HL-60 (cell line): ENCODE results near the gene HSD3B2.

Experiments
- DNase-seq, 2 experiments: peaks; one replicate each; pipeline ENCODE4 v3.0.0-alpha.2; 2010 to 2020; ENCODE audit warnings: low read depth in 1 of 2, low spot score in 1 of 2
- H3K27ac ChIP-seq: fragments of 250-450 bp; sonication (Bioruptor Pico); replicated peaks from 2 replicates; pipeline ENCODE4 v1.5.1; 2020; ENCODE audit warnings: mild to moderate bottlenecking, moderate library complexity
- H3K27me3 ChIP-seq: fragments of 250-450 bp; sonication (Bioruptor Pico); 2 replicates; pipeline ENCODE4 v1.5.1; 2021; ENCODE audit warnings: mild to moderate bottlenecking, moderate library complexity; ENCODE audit not compliant: insufficient read depth, poor library complexity, severe bottlenecking
- H3K4me3 ChIP-seq: replicated peaks from 2 replicates; pipeline ENCODE4 v1.5.1; 2011; ENCODE audit warnings: mild to moderate bottlenecking, control low read depth, low read length; ENCODE audit not compliant: insufficient read depth
- CTCF ChIP-seq: IDR thresholded peaks from one replicate; pipeline ENCODE4 v1.5.1; 2011; ENCODE audit warnings: low read length, control low read depth, inconsistent platforms; ENCODE audit not compliant: insufficient read depth
- GABPA ChIP-seq: IDR thresholded peaks from 2 replicates; pipeline ENCODE4 v1.6.1; 2012; ENCODE audit warnings: low read depth
- POLR2AphosphoS5 ChIP-seq: IDR thresholded peaks from 2 replicates; pipeline ENCODE4 v1.6.1; 2012; ENCODE audit warnings: low read depth
- REST ChIP-seq: IDR thresholded peaks from 2 replicates; pipeline ENCODE4 v1.6.1; 2012; ENCODE audit warnings: low read depth; ENCODE audit not compliant: insufficient replicate concordance
- SPI1 ChIP-seq: IDR thresholded peaks from 2 replicates; pipeline ENCODE4 v1.6.1; 2012; ENCODE audit warnings: low read depth, mild to moderate bottlenecking, borderline replicate concordance

The HSD3B2 gene

DNA sequence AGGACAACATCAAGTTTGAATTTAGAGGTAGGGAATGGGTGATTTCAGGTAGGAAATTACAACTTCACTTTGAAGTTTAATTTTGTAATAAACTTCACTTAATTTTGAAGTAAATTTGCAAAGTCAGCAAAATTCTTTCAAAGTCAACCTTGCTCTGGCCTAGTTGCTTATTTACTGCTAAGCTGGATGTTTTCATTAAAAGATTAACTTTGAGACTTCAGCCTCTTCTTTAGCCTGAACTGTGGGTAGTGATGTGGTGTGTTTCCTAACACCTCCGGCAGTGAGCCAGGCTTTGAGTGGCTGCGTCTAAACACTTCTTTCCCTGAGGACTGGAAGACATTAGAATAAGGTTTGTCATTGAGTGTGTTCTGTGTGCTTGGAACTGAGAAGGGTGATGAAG, 46.4 kb upstream of the HSD3B2 start, which contains the start of gene HAO2:
TSS of gene HAO2 (plus strand) at position 232 of the 400 bp plus-strand sequence. CDS start 12,301 bp downstream, outside the sequence.
- Histone ChIP-seq H3K27ac (no peak within 1 kb of the TSS), H3K4me3 (no peak within 1 kb of the TSS), H3K27me3 (peaks cover 9% of the 10 kb centered on the region)
- DNase-seq = no peak
- TF ChIP-seq CTCF (no peak), GABPA (no peak), SPI1 (no peak), POLR2AphosphoS5 (no peak), REST (no peak)

DNA sequence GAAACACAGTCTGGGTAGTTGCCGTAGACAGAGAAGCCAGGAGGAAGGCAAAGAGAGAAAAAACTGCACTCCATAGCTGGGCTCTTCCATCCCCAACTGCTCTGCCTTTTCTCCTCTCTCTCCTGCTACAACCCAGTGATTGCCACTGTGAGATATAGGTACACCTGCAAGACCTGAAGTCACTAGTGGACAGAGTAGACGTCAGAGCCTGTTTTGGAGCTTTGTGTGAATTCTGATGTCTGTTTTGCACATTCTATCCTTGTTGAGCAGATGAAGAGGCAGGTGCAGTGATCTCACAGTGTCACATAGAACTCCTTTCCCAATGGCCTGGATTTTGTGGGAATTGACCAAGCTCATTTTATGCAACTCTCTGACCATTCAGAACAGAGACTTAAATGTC, 44.2 kb upstream of the HSD3B2 start:
- no peak for DNase-seq
- no peak overlapping the region for H3K27ac ChIP-seq
- H3K4me3 ChIP-seq = no peak overlapping the region
- TF ChIP-seq SPI1 (no peak), GABPA (no peak), REST (no peak), CTCF (no peak), POLR2AphosphoS5 (no peak)
- peaks cover 9% of the 10 kb centered on the region for H3K27me3 ChIP-seq

GRCh38 chr1:119371815-119372214, 43.1 kb upstream of the HSD3B2 start:
- TF ChIP-seq GABPA = no peak
- TF ChIP-seq POLR2AphosphoS5 = no peak
- TF ChIP-seq CTCF = no peak
- no peak for TF ChIP-seq REST
- no peak for TF ChIP-seq SPI1
- DNase-seq = no peak
- no peak overlapping the region for H3K4me3 ChIP-seq
- H3K27me3 ChIP-seq = peaks cover 9% of the 10 kb centered on the region
- H3K27ac ChIP-seq = no peak overlapping the region
